GM12878 (cell line): ENCODE measurements around the gene GABBR2. TPM values are rescaled to one million over a fixed set of nuclear protein-coding genes. Genes with fewer than 3 reads are reported as not detected.
A peak's percentile ranks its signal among the peaks of the same experiment; 100 is the strongest.

Experiments
- BHLHE40 ChIP-seq, 2 experiments: fragments of 450-650 bp in 1 of 2; IDR thresholded peaks; 2 replicates each; pipeline ENCODE4 v1.6.1; 2011 to 2017; ENCODE audit warnings: low read depth in 2 of 2, borderline replicate concordance in 1 of 2, improper control_type of control experiment in 1 of 2, low read length in 1 of 2, mild to moderate bottlenecking in 1 of 2
- CEBPB ChIP-seq, 2 experiments: fragments of 150-350 bp in 1 of 2; IDR thresholded peaks; 2 replicates each; pipeline ENCODE4 v1.6.1; 2012 to 2014; ENCODE audit warnings: low read depth in 2 of 2, low read length in 2 of 2, borderline replicate concordance in 1 of 2, inconsistent platforms in 1 of 2
- E2F4 ChIP-seq: IDR thresholded peaks from 2 replicates; pipeline ENCODE4 v1.6.1; 2012; ENCODE audit warnings: low read depth, low read length, improper control_type of control experiment
- EED ChIP-seq: sonication (generic); IDR thresholded peaks from 2 replicates; pipeline ENCODE4 v1.6.1; 2016; ENCODE audit warnings: antibody characterized with exemption, low read depth
- EP300 ChIP-seq, 2 experiments: fragments of 150-350 bp in 1 of 2; IDR thresholded peaks; 2 replicates each; pipeline ENCODE4 v1.6.1; 2011 to 2012; ENCODE audit warnings: low read depth in 2 of 2, low read length in 2 of 2, borderline replicate concordance in 1 of 2, improper control_type of control experiment in 1 of 2, inconsistent platforms in 1 of 2; ENCODE audit not compliant: control insufficient read depth in 1 of 2
- IKZF1 ChIP-seq: fragments of 450-650 bp; conservative IDR thresholded peaks from 2 replicates; pipeline ENCODE4 v1.6.1; 2017; ENCODE audit warnings: antibody characterized with exemption, mild to moderate bottlenecking
- IKZF2 ChIP-seq, 2 experiments: fragments of 450-650 bp; IDR thresholded peaks; 2 replicates each; pipeline ENCODE4 v1.6.1; 2017; ENCODE audit warnings: mild to moderate bottlenecking in 2 of 2, moderate library complexity in 2 of 2
- KDM1A ChIP-seq: fragments of 200-600 bp; sonication (generic); IDR thresholded peaks from 2 replicates; pipeline ENCODE4 v1.6.1; 2016; ENCODE audit warnings: borderline replicate concordance
- MEF2B ChIP-seq: fragments of 450-650 bp; IDR thresholded peaks from 2 replicates; pipeline ENCODE4 v1.6.1; 2018; ENCODE audit warnings: mild to moderate bottlenecking, moderate library complexity; ENCODE audit not compliant: partially characterized antibody, poor library complexity, severe bottlenecking
- MXI1 ChIP-seq: fragments of 150-350 bp; IDR thresholded peaks from 2 replicates; pipeline ENCODE4 v1.6.1; 2011; ENCODE audit warnings: low read depth, mild to moderate bottlenecking, inconsistent platforms, low read length, improper control_type of control experiment
- MYB ChIP-seq: fragments of 150-350 bp; IDR thresholded peaks from 2 replicates; pipeline ENCODE4 v1.6.1; 2014; ENCODE audit warnings: mild to moderate bottlenecking, low read depth, low read length, borderline replicate concordance
- NRF1 ChIP-seq: conservative IDR thresholded peaks from 2 replicates; pipeline ENCODE4 v1.6.1; 2011; ENCODE audit warnings: mild to moderate bottlenecking, low read depth, low read length, improper control_type of control experiment
- SIN3A ChIP-seq: IDR thresholded peaks from 2 replicates; pipeline ENCODE4 v1.6.1; 2012; ENCODE audit warnings: low read depth, low read length, improper control_type of control experiment
- SKIL ChIP-seq: fragments of 450-650 bp; IDR thresholded peaks from 2 replicates; pipeline ENCODE4 v1.6.1; 2017; ENCODE audit warnings: mild to moderate bottlenecking, low read depth, inconsistent platforms; ENCODE audit not compliant: poor library complexity, severe bottlenecking
- SMC3 ChIP-seq: IDR thresholded peaks from 2 replicates; pipeline ENCODE4 v1.6.1; 2011; ENCODE audit warnings: low read length, improper control_type of control experiment, borderline replicate concordance
- SP1 ChIP-seq: IDR thresholded peaks from one replicate; pipeline ENCODE4 v1.6.1; 2011; ENCODE audit warnings: low read depth, low read length
- SPI1 ChIP-seq: IDR thresholded peaks from 2 replicates; pipeline ENCODE4 v1.6.1; 2011; ENCODE audit warnings: low read depth, mild to moderate bottlenecking, low read length, moderate library complexity, borderline replicate concordance; ENCODE audit not compliant: insufficient read depth
- SUPT20H ChIP-seq: IDR thresholded peaks from 2 replicates; pipeline ENCODE4 v1.6.1; 2011; ENCODE audit warnings: low read depth, mild to moderate bottlenecking, low read length, moderate library complexity, borderline replicate concordance; ENCODE audit not compliant: control insufficient read depth
- TCF3 ChIP-seq: IDR thresholded peaks from 2 replicates; pipeline ENCODE4 v1.6.1; 2012; ENCODE audit warnings: low read depth, mild to moderate bottlenecking, low read length, borderline replicate concordance; ENCODE audit not compliant: insufficient read depth
- WRNIP1 ChIP-seq: IDR thresholded peaks from 2 replicates; pipeline ENCODE4 v1.6.1; 2011; ENCODE audit warnings: low read depth, low read length, improper control_type of control experiment, borderline replicate concordance
- YY1 ChIP-seq: IDR thresholded peaks from 2 replicates; pipeline ENCODE4 v1.6.1; 2011; ENCODE audit warnings: low read depth, mild to moderate bottlenecking, low read length
- ZSCAN29 ChIP-seq: fragments of 450-650 bp; IDR thresholded peaks from 2 replicates; pipeline ENCODE4 v1.6.1; 2017; ENCODE audit warnings: mild to moderate bottlenecking, moderate library complexity
- polyA plus RNA-seq, 11 experiments: library from polyadenylated mRNA; depleted of rRNA in 4 of 11; unstranded in 6 of 11; stranded (reverse) in 5 of 11; fragments of >200 nt; fragmentation: Nextera tagmentation in 4 of 11; fragmentation: Illumina TruSeq in 1 of 11; extraction: Ambion mirVana in 4 of 11; extraction: Trizol in 1 of 11; gene quantifications; 1 replicate in 1 of 11; 2 replicates in 10 of 11; pipeline versions ENCODE4 v1.2.1 to v1.2.3, GENCODE V29; 2011 to 2016; ENCODE audit warnings: inconsistent platforms in 2 of 11, missing spikeins in 2 of 11, low read depth in 1 of 11
- total RNA-seq, 4 experiments: library from RNA; depleted of rRNA in 3 of 4; stranded (reverse); fragments of >200 nt in 3 of 4; fragmentation: Illumina TruSeq in 1 of 4; extraction: Trizol in 1 of 4; gene quantifications; 2 replicates each; pipeline versions ENCODE4 v1.2.1 to v1.2.3, GENCODE V29; 2013 to 2021
- TF ChIP-seq, protein P1 (sequence below): fragments of 450-650 bp; IDR thresholded peaks from 2 replicates; pipeline ENCODE4 v1.6.1; 2017; ENCODE audit warnings: low read depth, mild to moderate bottlenecking, moderate library complexity

GABBR2 gene
- total and polyA plus RNA-seq, 10 of the 15 experiments (the other 5 are each of a cell fraction or from before 2014, with no cell fraction given), result 0.02 to 2.2 (median 0.06) TPM; not detected in 2

- TF ChIP-seq TCF3 (no peak), MXI1 (no peak), SPI1 (peak; percentile 95), SP1 (no peak), CEBPB (IDR thresholded peaks at IDR 0.05; ENCODE audit: borderline replicate concordance in 1 of 2, low read depth in 2 of 2, low read length in 2 of 2) (no peak), WRNIP1 (no peak), MEF2B (peak; percentile 25), KDM1A (no peak), IKZF1 (peak; percentile 61), SUPT20H (no peak), YY1 (no peak), IKZF2 (IDR thresholded peaks at IDR 0.05) (peak; percentile 24 to 32; a peak in 1 of 4 replicates), SKIL (no peak), MYB (no peak), SIN3A (no peak), EP300 (IDR thresholded peaks at IDR 0.05; ENCODE audit: borderline replicate concordance in 1 of 2, control insufficient read depth in 1 of 2, low read depth in 2 of 2, low read length in 2 of 2) (no peak; a peak in 1 of 4 replicates), SMC3 (no peak), NRF1 (no peak), EED (0 out of 2 replicates have a peak, but pooled peaks have one; percentile 48), E2F4 (no peak), BHLHE40 (IDR thresholded peaks at IDR 0.05; ENCODE audit: borderline replicate concordance in 1 of 2, low read depth in 2 of 2, low read length in 1 of 2) (peak in 1 of 2 experiments; percentile 5; a peak in 2 of 4 replicates), ZSCAN29 (no peak)
- TF ChIP-seq, protein P1, sequence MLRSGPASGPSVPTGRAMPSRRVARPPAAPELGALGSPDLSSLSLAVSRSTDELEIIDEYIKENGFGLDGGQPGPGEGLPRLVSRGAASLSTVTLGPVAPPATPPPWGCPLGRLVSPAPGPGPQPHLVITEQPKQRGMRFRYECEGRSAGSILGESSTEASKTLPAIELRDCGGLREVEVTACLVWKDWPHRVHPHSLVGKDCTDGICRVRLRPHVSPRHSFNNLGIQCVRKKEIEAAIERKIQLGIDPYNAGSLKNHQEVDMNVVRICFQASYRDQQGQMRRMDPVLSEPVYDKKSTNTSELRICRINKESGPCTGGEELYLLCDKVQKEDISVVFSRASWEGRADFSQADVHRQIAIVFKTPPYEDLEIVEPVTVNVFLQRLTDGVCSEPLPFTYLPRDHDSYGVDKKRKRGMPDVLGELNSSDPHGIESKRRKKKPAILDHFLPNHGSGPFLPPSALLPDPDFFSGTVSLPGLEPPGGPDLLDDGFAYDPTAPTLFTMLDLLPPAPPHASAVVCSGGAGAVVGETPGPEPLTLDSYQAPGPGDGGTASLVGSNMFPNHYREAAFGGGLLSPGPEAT, result peak; percentile 54; the same call in 1 of the 2 replicates
Measured at GRCh38 chr9:98381311-98382103, 327.2 kb downstream of the GABBR2 start (continued).
